Activated T-helper 1 cell treated with anti-CD3 and anti-CD28 coated beads, Interleukin-12 subunit alpha, Interleukin-12 subunit beta, Interleukin-2, Interleukin-4 antibody, amounts not matched to agents 30 ng/mL and 10 ng/mL and 1 ng/mL, durations not matched to agents 14 hours and 24 hours and 36 hours (primary cell): ENCODE data around the gene IL17D. TPM values are rescaled to one million over a fixed set of nuclear protein-coding genes. Genes with fewer than 3 reads are reported as not detected.
"Not testable (repeated sequence)": the region's sequence is repeated elsewhere in the genome, so short reads cannot be mapped to it uniquely, and the experiment has no call there.

Source experiments
- DNase-seq: peaks from one replicate; pipeline ENCODE4 v3.0.0; 2021; ENCODE audit warnings: low spot score
- H3K27ac Mint-ChIP-seq: one replicate; pipeline ENCODE4 v1.8.0; 2021; ENCODE audit warnings: mild to moderate bottlenecking, mixed read lengths
- H3K27me3 Mint-ChIP-seq: one replicate; pipeline ENCODE4 v1.8.0; 2022; ENCODE audit warnings: mild to moderate bottlenecking, moderate library complexity, mixed read lengths; ENCODE audit not compliant: insufficient read depth
- H3K36me3 Mint-ChIP-seq: one replicate; pipeline ENCODE4 v1.8.0; 2021; ENCODE audit warnings: low read depth, mixed read lengths
- H3K4me1 Mint-ChIP-seq: one replicate; pipeline ENCODE4 v1.8.0; 2021; ENCODE audit warnings: low read depth, mixed read lengths
- H3K4me3 Mint-ChIP-seq: one replicate; pipeline ENCODE4 v1.8.0; 2021; ENCODE audit warnings: mild to moderate bottlenecking, moderate library complexity, mixed read lengths
- H3K9me3 Mint-ChIP-seq: one replicate; pipeline ENCODE4 v1.8.0; 2021; ENCODE audit warnings: mixed read lengths
- intact Hi-C: fragments of 100-400 bp; cut with micrococcal nuclease; formaldehyde crosslinking; loops from one replicate; pipeline ENCODE4 v1.15.1; 2024
- total RNA-seq: library from RNA; stranded (reverse); gene quantifications from 2 replicates; pipeline ENCODE4 v1.2.3, GENCODE V29; 2022

The IL17D gene
- total RNA-seq, 1 donor from 2014 or later: 0.29 TPM

DNA sequence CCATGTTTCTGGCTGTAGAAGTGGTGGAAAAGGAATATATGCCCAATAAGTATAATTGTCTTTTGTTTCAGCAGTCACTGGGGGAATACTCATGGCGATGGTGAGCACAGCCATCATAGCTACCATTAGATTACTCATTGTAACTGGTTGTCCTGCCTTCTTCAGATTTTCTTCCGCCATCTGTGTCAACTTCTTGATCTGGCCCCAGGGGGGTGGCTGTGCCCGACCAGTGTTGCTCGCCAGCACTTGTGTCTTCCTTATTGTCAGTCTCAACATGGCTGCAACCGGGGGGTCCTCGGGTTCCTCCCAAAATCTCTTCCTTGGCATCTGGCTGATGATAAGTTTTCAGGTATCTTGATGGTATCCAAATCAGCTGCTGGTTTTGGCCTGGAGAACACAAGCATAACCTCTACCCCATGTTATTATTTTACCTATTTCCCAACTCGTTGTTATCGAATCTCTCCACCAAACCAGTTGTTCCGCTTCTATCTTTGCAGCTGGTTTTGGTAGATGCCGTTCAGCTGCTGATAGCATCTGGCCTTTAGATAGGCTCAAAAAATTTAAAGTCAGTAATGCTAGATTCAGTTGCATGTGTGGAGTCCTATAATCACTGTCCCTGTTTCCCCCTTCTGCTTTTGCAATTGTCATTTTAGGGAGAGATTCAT, 23.0 kb upstream of the IL17D start:
- peaks cover 4% of the 10 kb centered on the region for H3K27me3 Mint-ChIP-seq

DNA sequence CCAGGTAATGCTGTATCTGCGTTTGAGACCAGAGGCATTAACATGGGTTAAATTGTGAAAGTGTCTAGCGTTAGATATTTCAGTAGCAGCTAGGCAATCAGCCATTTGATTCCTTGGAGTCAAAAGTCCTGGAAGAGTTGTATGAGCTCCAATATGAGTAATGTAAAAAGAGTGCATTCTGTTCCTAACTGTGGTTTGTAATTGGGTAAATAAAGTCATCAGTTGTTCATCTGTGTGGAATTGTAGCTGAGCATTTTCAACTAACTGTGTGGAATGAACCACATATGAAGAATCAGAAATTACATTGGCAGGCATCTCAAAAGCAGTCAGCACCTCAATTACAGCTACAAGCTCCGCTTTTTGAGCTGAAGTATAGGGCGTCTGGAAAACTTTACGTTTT, 22.0 kb upstream of the IL17D start:
- H3K27me3 Mint-ChIP-seq, H3K4me1 Mint-ChIP-seq, H3K36me3 Mint-ChIP-seq, intact Hi-C loops, H3K4me3 Mint-ChIP-seq, DNase-seq, H3K9me3 Mint-ChIP-seq, H3K27ac Mint-ChIP-seq: not testable (repeated sequence)

More for the DNA sequence above, 23.0 kb upstream of the IL17D start:
- H3K36me3 Mint-ChIP-seq: no peaks in the 10 kb centered on the region
- H3K9me3 Mint-ChIP-seq: no peaks in the 10 kb centered on the region
- H3K4me3 Mint-ChIP-seq: no peak overlapping the region
- H3K27ac Mint-ChIP-seq: no peak overlapping the region
- intact Hi-C loops: no loop called here
- H3K4me1 Mint-ChIP-seq: no peaks in the 10 kb centered on the region
- DNase-seq: no peak

- Mint-ChIP-seq H3K4me3 (no peak overlapping the region), H3K27ac (no peak overlapping the region), H3K4me1 (no peaks in the 10 kb centered on the region), H3K9me3 (no peaks in the 10 kb centered on the region), H3K27me3 (peaks cover 4% of the 10 kb centered on the region), H3K36me3 (no peaks in the 10 kb centered on the region)
- DNase-seq: no peak
- intact Hi-C loops: no loop called here
Measured at GRCh38 chr13:20682061-20682460, 21.4 kb upstream of the IL17D start.

DNA sequence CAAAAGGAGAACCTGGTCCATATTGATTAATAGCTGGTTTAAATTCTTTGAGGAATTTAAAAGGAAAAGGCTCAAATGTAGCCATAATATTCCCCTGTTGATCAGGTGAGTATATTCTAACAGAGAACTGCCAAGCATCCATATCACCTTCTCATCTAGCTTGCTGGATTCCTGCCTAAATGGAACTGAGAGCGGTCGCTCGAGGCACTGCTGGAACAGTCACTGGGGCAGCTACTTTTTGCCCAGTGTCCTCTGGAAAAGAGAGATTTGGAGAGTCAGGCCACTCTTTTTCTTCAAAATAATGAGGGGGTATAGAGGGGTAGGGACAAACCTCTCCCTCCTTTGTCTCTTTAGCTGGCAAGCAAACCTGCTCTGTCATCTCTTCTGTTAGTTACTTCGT, 19.5 kb upstream of the IL17D start:
- no peak for DNase-seq
- H3K9me3 Mint-ChIP-seq: no peaks in the 10 kb centered on the region
- intact Hi-C loops: no loop called here
- no peak overlapping the region for H3K27ac Mint-ChIP-seq
- H3K27me3 Mint-ChIP-seq: peaks cover 4% of the 10 kb centered on the region
- no peaks in the 10 kb centered on the region for H3K4me1 Mint-ChIP-seq
- H3K36me3 Mint-ChIP-seq: no peaks in the 10 kb centered on the region
- no peak overlapping the region for H3K4me3 Mint-ChIP-seq

- Mint-ChIP-seq H3K27ac (no peak overlapping the region), H3K27me3 (peaks cover 4% of the 10 kb centered on the region), H3K9me3 (no peaks in the 10 kb centered on the region), H3K4me3 (no peak overlapping the region), H3K36me3 (no peaks in the 10 kb centered on the region), H3K4me1 (no peaks in the 10 kb centered on the region)
- no peak for DNase-seq
- intact Hi-C loops: no loop called here
Measured at GRCh38 chr13:20684546-20684945, 19.0 kb upstream of the IL17D start.

GRCh38 chr13:20685092-20685491, 18.4 kb upstream of the IL17D start:
- no peak for DNase-seq
- Mint-ChIP-seq H3K27ac (no peak overlapping the region), H3K27me3 (peaks cover 4% of the 10 kb centered on the region), H3K9me3 (no peaks in the 10 kb centered on the region), H3K36me3 (no peaks in the 10 kb centered on the region), H3K4me1 (no peaks in the 10 kb centered on the region), H3K4me3 (no peak overlapping the region)
- intact Hi-C loops: no loop called here

DNA sequence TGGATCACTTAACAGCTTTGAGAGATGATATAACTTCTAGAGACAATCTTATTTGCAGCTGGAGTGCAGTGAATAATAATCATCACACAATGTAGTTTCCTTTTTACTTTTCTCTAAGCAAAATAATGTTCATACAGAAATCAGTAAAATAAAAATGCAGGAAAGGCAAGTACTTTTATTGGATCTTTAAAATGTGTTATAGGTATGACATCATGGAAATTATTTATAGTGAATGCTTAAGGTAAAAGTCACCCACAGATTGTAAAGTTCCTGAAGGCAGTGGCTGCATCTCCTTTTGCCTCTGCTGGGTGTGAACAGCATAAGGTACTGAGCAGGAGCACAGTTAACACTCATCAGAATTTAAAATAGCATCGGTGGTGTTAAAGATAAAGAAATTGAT, 17.3 kb upstream of the IL17D start:
- Mint-ChIP-seq H3K4me1 (no peaks in the 10 kb centered on the region), H3K4me3 (no peak overlapping the region), H3K27me3 (no peaks in the 10 kb centered on the region), H3K9me3 (no peaks in the 10 kb centered on the region), H3K36me3 (no peaks in the 10 kb centered on the region), H3K27ac (no peak overlapping the region)
- intact Hi-C loops: no loop called here
- DNase-seq: no peak

DNA sequence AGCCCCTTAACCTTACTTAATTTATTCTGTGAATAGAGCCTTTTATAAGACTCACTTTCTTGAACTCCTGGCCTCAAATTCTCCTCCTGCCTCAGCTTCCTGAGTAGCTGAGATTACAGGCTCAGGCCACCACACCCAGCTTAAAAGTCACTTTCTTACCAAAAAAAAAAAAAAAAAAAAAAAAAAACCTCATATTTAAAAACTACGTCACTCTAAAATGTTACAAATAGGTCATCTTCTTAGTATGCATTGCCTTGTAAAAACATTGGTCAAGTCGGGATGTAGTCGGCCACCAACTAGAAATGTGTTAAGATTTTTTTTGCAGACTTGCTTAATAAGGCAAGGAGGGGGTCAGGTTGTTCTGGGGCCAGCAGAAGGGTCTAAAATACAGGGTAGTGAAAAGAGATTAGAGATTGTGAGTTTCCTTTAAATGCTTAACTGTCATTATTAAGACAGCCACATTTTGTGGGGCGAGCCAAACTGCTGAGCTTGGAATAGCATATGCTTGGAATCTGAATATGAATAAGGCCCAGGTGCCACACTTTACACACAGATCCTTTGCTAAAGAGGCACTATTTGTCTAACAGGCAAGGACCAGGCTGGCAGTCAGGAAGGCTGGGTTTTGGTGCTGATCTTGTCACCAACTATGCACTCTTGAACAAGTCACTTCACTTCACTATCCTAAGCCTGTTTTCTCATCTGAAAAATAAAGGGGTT, 16.5 kb upstream of the IL17D start:
- no peak overlapping the region for H3K4me3 Mint-ChIP-seq
- no peak overlapping the region for H3K27ac Mint-ChIP-seq
- no peaks in the 10 kb centered on the region for H3K36me3 Mint-ChIP-seq
- no peaks in the 10 kb centered on the region for H3K9me3 Mint-ChIP-seq
- H3K4me1 Mint-ChIP-seq: no peaks in the 10 kb centered on the region
- DNase-seq: no peak
- intact Hi-C loops: no loop called here
- no peaks in the 10 kb centered on the region for H3K27me3 Mint-ChIP-seq

GRCh38 chr13:20689291-20689690, 14.2 kb upstream of the IL17D start:
- intact Hi-C loops: no loop called here
- Mint-ChIP-seq H3K4me1 (no peaks in the 10 kb centered on the region), H3K9me3 (no peaks in the 10 kb centered on the region), H3K36me3 (no peaks in the 10 kb centered on the region), H3K4me3 (no peak overlapping the region), H3K27me3 (no peaks in the 10 kb centered on the region), H3K27ac (no peak overlapping the region)
- DNase-seq: no peak

DNA sequence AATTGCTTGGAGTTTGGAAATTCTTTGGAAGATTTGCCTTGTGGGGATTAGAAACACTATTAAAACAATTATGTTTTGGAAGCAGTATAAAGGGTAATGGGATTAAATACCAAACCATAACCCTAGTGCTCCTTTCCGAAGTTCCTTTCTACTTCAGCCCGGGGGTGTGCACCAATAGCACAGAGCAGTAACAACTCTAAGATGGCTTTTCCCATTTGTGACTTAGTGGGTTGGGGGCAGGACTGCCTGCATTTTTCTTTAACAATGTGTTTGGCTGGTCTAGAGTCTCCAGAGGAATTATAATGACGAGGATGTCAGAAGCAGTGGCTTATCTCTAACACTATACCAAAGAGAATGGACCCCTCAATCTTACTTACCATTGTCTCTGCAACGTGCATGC, 11.9 kb upstream of the IL17D start:
- H3K4me1 Mint-ChIP-seq: no peaks in the 10 kb centered on the region
- H3K27ac Mint-ChIP-seq: no peak overlapping the region
- no peaks in the 10 kb centered on the region for H3K9me3 Mint-ChIP-seq
- H3K27me3 Mint-ChIP-seq: peaks cover 13% of the 10 kb centered on the region
- intact Hi-C loops: no loop called here
- no peak for DNase-seq
- no peak overlapping the region for H3K4me3 Mint-ChIP-seq
- no peaks in the 10 kb centered on the region for H3K36me3 Mint-ChIP-seq

DNA sequence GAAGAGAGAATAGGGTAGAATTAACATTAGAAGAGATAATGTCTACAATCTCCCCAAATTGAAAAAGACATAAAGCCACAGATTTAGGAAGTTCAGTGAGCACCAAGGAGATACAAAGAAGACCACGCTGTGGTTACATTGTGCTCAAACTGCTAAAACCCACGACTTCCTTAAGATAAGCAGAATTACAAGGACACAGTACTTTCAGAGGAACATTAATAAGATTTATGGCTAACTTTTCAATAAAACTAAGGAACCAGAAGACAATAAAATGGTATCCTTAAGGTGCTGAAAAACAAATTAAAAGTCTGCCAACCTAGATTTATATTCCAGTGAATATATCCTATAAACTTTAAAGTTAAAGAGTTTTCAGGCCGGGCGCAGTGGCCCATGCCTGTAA, 7.4 kb upstream of the IL17D start:
- DNase-seq: no peak
- no peaks in the 10 kb centered on the region for H3K36me3 Mint-ChIP-seq
- intact Hi-C loops: no loop called here
- H3K4me1 Mint-ChIP-seq: no peaks in the 10 kb centered on the region
- H3K27me3 Mint-ChIP-seq: peaks cover 34% of the 10 kb centered on the region
- H3K9me3 Mint-ChIP-seq: no peaks in the 10 kb centered on the region
- H3K27ac Mint-ChIP-seq: no peak overlapping the region
- no peak overlapping the region for H3K4me3 Mint-ChIP-seq

- Mint-ChIP-seq H3K27ac (no peak overlapping the region), H3K36me3 (no peaks in the 10 kb centered on the region), H3K9me3 (no peaks in the 10 kb centered on the region), H3K4me3 (no peak overlapping the region), H3K27me3 (peaks cover 55% of the 10 kb centered on the region), H3K4me1 (peaks cover 5% of the 10 kb centered on the region)
- DNase-seq: no peak
- intact Hi-C loops: loop anchor here (10.0 kb wide), 2 partner anchors 285 to 475 kb away; partner anchors contain the start of genes MRPL57 and SKA3
Measured at GRCh38 chr13:20699715-20700114, 3.8 kb upstream of the IL17D start.

GRCh38 chr13:20700288-20700687, 3.2 kb upstream of the IL17D start:
- H3K4me1 Mint-ChIP-seq: peaks cover 5% of the 10 kb centered on the region
- H3K27me3 Mint-ChIP-seq: peaks cover 55% of the 10 kb centered on the region
- no peak overlapping the region for H3K27ac Mint-ChIP-seq
- no peak for DNase-seq
- H3K36me3 Mint-ChIP-seq: no peaks in the 10 kb centered on the region
- H3K4me3 Mint-ChIP-seq: no peak overlapping the region
- intact Hi-C loops: loop anchor here (10.0 kb wide), 2 partner anchors 285 to 475 kb away; partner anchors contain the start of genes MRPL57 and SKA3
- H3K9me3 Mint-ChIP-seq: no peaks in the 10 kb centered on the region
